GM21423 (cell line): ENCODE results near the gene CREBL2.
"Not testable (repeated sequence)": the region's sequence is repeated elsewhere in the genome, so short reads cannot be mapped to it uniquely, and the experiment has no call there.

Source experiments
- ATAC-seq: cut with Tn5 transposase; IDR thresholded peaks from one replicate; pipeline ENCODE4 v1.9.1; 2021; ENCODE audit warnings: mild to moderate bottlenecking, moderate library complexity; ENCODE audit not compliant: unreplicated experiment

The CREBL2 gene

GRCh38 chr12:12630850-12631249 lies 19.2 kb downstream of the CREBL2 start:
- no peak for ATAC-seq

- ATAC-seq: no peak
Observed at GRCh38 chr12:12635651-12636050, 24.0 kb downstream of the CREBL2 start.

- ATAC-seq: peak; percentile 74
Observed at GRCh38 chr12:12636641-12637040, 25.0 kb downstream of the CREBL2 start.

GRCh38 chr12:12639995-12640394 lies 28.3 kb downstream of the CREBL2 start:
- ATAC-seq: not testable (repeated sequence)

- no peak for ATAC-seq
Observed at GRCh38 chr12:12641650-12642049, 30.0 kb downstream of the CREBL2 start.

- no peak for ATAC-seq
Observed at GRCh38 chr12:12642916-12643315, 31.2 kb downstream of the CREBL2 start.

- no peak for ATAC-seq
Observed at GRCh38 chr12:12645485-12645884, 33.8 kb downstream of the CREBL2 start.

- ATAC-seq: not testable (repeated sequence)
Observed at GRCh38 chr12:12645968-12646367, 34.3 kb downstream of the CREBL2 start.

GRCh38 chr12:12646483-12647072 lies 34.9 kb downstream of the CREBL2 start:
- no peak for ATAC-seq

GRCh38 chr12:12648284-12648683 lies 36.6 kb downstream of the CREBL2 start:
- ATAC-seq: no peak

GRCh38 chr12:12648951-12649650 lies 37.4 kb downstream of the CREBL2 start:
- no peak for ATAC-seq

- ATAC-seq: no peak
Observed at GRCh38 chr12:12651752-12652151, 40.1 kb downstream of the CREBL2 start.

GRCh38 chr12:12652704-12653103 lies 41.0 kb downstream of the CREBL2 start:
- not testable (repeated sequence) for ATAC-seq

GRCh38 chr12:12653922-12654321 lies 42.2 kb downstream of the CREBL2 start:
- no peak for ATAC-seq

GRCh38 chr12:12654691-12655460 lies 43.2 kb downstream of the CREBL2 start:
- no peak for ATAC-seq

GRCh38 chr12:12660201-12660600 lies 48.5 kb downstream of the CREBL2 start:
- ATAC-seq: no peak

GRCh38 chr12:12661086-12661856 lies 49.6 kb downstream of the CREBL2 start:
- ATAC-seq: no peak

- no peak for ATAC-seq
Observed at GRCh38 chr12:12663644-12664294, 52.1 kb downstream of the CREBL2 start.

GRCh38 chr12:12665194-12665593 lies 53.5 kb downstream of the CREBL2 start:
- ATAC-seq: no peak

GRCh38 chr12:12668005-12668404 lies 56.3 kb downstream of the CREBL2 start:
- no peak for ATAC-seq

- ATAC-seq: no peak
Observed at GRCh38 chr12:12669020-12669419, 57.3 kb downstream of the CREBL2 start.
